K562 (cell line): Measurements from ENCODE around the gene PRDX1.

Experiments
- HMG20A ChIP-seq: fragments of 450-650 bp; formaldehyde crosslinking; conservative IDR thresholded peaks from 2 replicates; pipeline ENCODE4 v1.4.0; 2020; ENCODE audit warnings: mild to moderate bottlenecking, mixed read lengths
- HNRNPLL ChIP-seq: fragments of 200-400 bp; formaldehyde crosslinking; IDR thresholded peaks from 2 replicates; pipeline ENCODE4 v1.6.1; 2017; ENCODE audit warnings: low read length, low read depth, mild to moderate bottlenecking; ENCODE audit not compliant: poor library complexity, severe bottlenecking
- IRF2 ChIP-seq: sonication (generic); formaldehyde crosslinking; IDR thresholded peaks from 2 replicates; pipeline ENCODE4 v1.8.1; 2022; ENCODE audit warnings: mild to moderate bottlenecking, missing genetic modification reagents
- JUN ChIP-seq, 2 experiments: sonication (generic) in 1 of 2; formaldehyde crosslinking in 1 of 2; IDR thresholded peaks; 2 replicates each; pipeline versions ENCODE4 v1.6.1 to v1.8.0; 2012 to 2022; ENCODE audit warnings: borderline replicate concordance in 2 of 2, mild to moderate bottlenecking in 2 of 2, improper control_type of control experiment in 1 of 2, low read depth in 1 of 2, low read length in 1 of 2, missing genetic modification reagents in 1 of 2
- MTA3 ChIP-seq: fragments of 450-650 bp; formaldehyde crosslinking; IDR thresholded peaks from 2 replicates; pipeline ENCODE4 v1.6.1; 2017; ENCODE audit warnings: mild to moderate bottlenecking, borderline replicate concordance
- PPARD ChIP-seq: fragments of 250-450 bp; sonication (Bioruptor Pico); IDR thresholded peaks from 2 replicates; pipeline ENCODE4 v1.8.0; 2022; ENCODE audit warnings: inconsistent platforms, mild to moderate bottlenecking, moderate library complexity
- SREBF2 ChIP-seq: sonication (generic); formaldehyde crosslinking; IDR thresholded peaks from 2 replicates; pipeline ENCODE4 v1.4.0; 2020; ENCODE audit warnings: mild to moderate bottlenecking, missing genetic modification reagents
- TARDBP ChIP-seq: fragments of 450-650 bp; IDR thresholded peaks from 2 replicates; pipeline ENCODE4 v1.6.1; 2016
- ZNF717 ChIP-seq: fragments of 250-450 bp; sonication (Bioruptor Pico); IDR thresholded peaks from 2 replicates; pipeline ENCODE4 v1.5.0; 2021
- TF ChIP-seq, protein P1 (sequence below), 3 experiments: IDR thresholded peaks in 2 of 3; conservative IDR thresholded peaks in 1 of 3; 2 replicates each; pipeline ENCODE4 v1.5.1; 2011 to 2012; ENCODE audit warnings: low read length in 3 of 3, mild to moderate bottlenecking in 3 of 3, control low read depth in 2 of 3, improper control_type of control experiment in 1 of 3, inconsistent platforms in 1 of 3, low read depth in 1 of 3, mixed read lengths in 1 of 3, moderate library complexity in 1 of 3; ENCODE audit not compliant: insufficient read depth in 2 of 3

DNA sequence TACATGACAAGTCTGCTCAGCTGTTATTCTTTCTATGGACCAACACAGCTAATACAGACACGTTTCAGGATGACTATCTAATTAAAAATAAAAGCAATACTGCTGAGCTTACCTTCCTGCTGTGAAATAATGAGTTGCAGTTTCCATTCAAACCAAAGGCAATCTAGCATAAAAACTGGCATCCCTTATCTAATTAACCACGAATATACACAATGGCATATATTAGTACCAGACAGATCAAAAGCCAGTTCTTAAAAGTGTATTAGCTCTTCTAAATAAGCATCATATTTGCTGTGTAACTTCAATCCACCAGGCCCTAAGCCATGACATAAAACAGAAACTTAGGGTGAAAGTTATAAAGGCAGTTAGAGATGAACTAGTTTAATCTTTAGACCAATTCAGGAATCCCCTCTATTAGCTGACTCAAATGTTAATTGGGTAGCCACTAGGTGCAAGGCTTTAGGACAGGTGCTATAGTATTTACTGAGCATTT lies 51.3 kb downstream of the PRDX1 start:
- no peak for TF ChIP-seq JUN (IDR thresholded peaks at IDR 0.05; ENCODE audit: borderline replicate concordance, low read depth, low read length)
- no peak for TF ChIP-seq JUN (CRISPR knock-in tag; IDR thresholded peaks at IDR 0.05; ENCODE audit: borderline replicate concordance)
- TF ChIP-seq, protein P1, sequence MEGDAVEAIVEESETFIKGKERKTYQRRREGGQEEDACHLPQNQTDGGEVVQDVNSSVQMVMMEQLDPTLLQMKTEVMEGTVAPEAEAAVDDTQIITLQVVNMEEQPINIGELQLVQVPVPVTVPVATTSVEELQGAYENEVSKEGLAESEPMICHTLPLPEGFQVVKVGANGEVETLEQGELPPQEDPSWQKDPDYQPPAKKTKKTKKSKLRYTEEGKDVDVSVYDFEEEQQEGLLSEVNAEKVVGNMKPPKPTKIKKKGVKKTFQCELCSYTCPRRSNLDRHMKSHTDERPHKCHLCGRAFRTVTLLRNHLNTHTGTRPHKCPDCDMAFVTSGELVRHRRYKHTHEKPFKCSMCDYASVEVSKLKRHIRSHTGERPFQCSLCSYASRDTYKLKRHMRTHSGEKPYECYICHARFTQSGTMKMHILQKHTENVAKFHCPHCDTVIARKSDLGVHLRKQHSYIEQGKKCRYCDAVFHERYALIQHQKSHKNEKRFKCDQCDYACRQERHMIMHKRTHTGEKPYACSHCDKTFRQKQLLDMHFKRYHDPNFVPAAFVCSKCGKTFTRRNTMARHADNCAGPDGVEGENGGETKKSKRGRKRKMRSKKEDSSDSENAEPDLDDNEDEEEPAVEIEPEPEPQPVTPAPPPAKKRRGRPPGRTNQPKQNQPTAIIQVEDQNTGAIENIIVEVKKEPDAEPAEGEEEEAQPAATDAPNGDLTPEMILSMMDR (IDR thresholded peaks at IDR 0.05 in 2 of 3, conservative IDR thresholded peaks at IDR 0.05 in 1 of 3; ENCODE audit: insufficient read depth in 2 of 3, low read depth in 1 of 3, low read length in 3 of 3), result no peak
- TF ChIP-seq TARDBP, result no peak
- TF ChIP-seq SREBF2 (CRISPR knock-in tag), result no peak
- TF ChIP-seq MTA3, result no peak
- no peak for TF ChIP-seq PPARD (CRISPR knock-in tag)
- TF ChIP-seq ZNF717 (CRISPR knock-in tag), result no peak
- no peak for TF ChIP-seq HNRNPLL
- TF ChIP-seq HMG20A (CRISPR knock-in tag), result no peak
- no peak for TF ChIP-seq IRF2
